ENCODE measurements around the gene SNTG2. TPM values are rescaled to one million over a fixed set of nuclear protein-coding genes. Genes with fewer than 3 reads are reported as not detected.

Gene SNTG2
- total and polyA plus RNA-seq, 2 of the 13 experiments (the other 11 are each of a cell fraction or from before 2014, with no cell fraction given) = not detected

- TF ChIP-seq, protein P1, sequence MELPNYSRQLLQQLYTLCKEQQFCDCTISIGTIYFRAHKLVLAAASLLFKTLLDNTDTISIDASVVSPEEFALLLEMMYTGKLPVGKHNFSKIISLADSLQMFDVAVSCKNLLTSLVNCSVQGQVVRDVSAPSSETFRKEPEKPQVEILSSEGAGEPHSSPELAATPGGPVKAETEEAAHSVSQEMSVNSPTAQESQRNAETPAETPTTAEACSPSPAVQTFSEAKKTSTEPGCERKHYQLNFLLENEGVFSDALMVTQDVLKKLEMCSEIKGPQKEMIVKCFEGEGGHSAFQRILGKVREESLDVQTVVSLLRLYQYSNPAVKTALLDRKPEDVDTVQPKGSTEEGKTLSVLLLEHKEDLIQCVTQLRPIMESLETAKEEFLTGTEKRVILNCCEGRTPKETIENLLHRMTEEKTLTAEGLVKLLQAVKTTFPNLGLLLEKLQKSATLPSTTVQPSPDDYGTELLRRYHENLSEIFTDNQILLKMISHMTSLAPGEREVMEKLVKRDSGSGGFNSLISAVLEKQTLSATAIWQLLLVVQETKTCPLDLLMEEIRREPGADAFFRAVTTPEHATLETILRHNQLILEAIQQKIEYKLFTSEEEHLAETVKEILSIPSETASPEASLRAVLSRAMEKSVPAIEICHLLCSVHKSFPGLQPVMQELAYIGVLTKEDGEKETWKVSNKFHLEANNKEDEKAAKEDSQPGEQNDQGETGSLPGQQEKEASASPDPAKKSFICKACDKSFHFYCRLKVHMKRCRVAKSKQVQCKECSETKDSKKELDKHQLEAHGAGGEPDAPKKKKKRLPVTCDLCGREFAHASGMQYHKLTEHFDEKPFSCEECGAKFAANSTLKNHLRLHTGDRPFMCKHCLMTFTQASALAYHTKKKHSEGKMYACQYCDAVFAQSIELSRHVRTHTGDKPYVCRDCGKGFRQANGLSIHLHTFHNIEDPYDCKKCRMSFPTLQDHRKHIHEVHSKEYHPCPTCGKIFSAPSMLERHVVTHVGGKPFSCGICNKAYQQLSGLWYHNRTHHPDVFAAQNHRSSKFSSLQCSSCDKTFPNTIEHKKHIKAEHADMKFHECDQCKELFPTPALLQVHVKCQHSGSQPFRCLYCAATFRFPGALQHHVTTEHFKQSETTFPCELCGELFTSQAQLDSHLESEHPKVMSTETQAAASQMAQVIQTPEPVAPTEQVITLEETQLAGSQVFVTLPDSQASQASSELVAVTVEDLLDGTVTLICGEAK (IDR thresholded peaks at IDR 0.05) = no peak
- TF ChIP-seq, protein P1 (CRISPR knock-in tag; IDR thresholded peaks at IDR 0.05) = no peak
- TF ChIP-seq, protein P2, sequence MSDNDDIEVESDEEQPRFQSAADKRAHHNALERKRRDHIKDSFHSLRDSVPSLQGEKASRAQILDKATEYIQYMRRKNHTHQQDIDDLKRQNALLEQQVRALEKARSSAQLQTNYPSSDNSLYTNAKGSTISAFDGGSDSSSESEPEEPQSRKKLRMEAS (IDR thresholded peaks at IDR 0.05) = no peak
- TF ChIP-seq YEATS2 (CRISPR knock-in tag; IDR thresholded peaks at IDR 0.05; ENCODE audit: borderline replicate concordance) (no peak), ZNF773 (CRISPR knock-in tag; IDR thresholded peaks at IDR 0.05; ENCODE audit: borderline replicate concordance) (no peak), HNRNPK (IDR thresholded peaks at IDR 0.05; ENCODE audit: low read depth, low read length, poor library complexity, severe bottlenecking) (no peak)
These were observed 95.4 kb downstream of the SNTG2 start (continued) for GRCh38 chr2:1046067-1046466.
